Stimulated activated CD8-positive, alpha-beta memory T cell treated with anti-CD3 and anti-CD28 coated beads, Interleukin-12 subunit alpha, Interleukin-12 subunit beta, amount 100 ng/mL, for 4 hours (primary cell): ENCODE data around the gene RAD51B.
"Not testable (repeated sequence)": the region's sequence is repeated elsewhere in the genome, so short reads cannot be mapped to it uniquely, and the experiment has no call there.

ENCODE experiments used
- DNase-seq: peaks from one replicate; pipeline ENCODE4 v3.0.0-alpha.2; 2020; ENCODE audit warnings: low read depth

Gene RAD51B

GRCh38 chr14:67949771-67950170, 130.2 kb downstream of the RAD51B start:
- no peak for DNase-seq

GRCh38 chr14:67950386-67950785, 130.8 kb downstream of the RAD51B start:
- no peak for DNase-seq

GRCh38 chr14:67951529-67952135, 132.1 kb downstream of the RAD51B start:
- no peak for DNase-seq

- DNase-seq: no peak
Measured at GRCh38 chr14:67952381-67952780, 132.8 kb downstream of the RAD51B start.

- DNase-seq: no peak
Measured at GRCh38 chr14:67952786-67953185, 133.2 kb downstream of the RAD51B start.

GRCh38 chr14:67955261-67955660, 135.7 kb downstream of the RAD51B start:
- no peak for DNase-seq

GRCh38 chr14:67957946-67958345, 138.4 kb downstream of the RAD51B start:
- no peak for DNase-seq

GRCh38 chr14:67961676-67962075, 142.1 kb downstream of the RAD51B start:
- no peak for DNase-seq

- no peak for DNase-seq
Measured at GRCh38 chr14:67962215-67962644, 142.7 kb downstream of the RAD51B start.

- no peak for DNase-seq
Measured at GRCh38 chr14:67963545-67963944, 144.0 kb downstream of the RAD51B start.

GRCh38 chr14:67963960-67964812, 144.6 kb downstream of the RAD51B start:
- DNase-seq: no peak

GRCh38 chr14:67965696-67966095, 146.1 kb downstream of the RAD51B start:
- no peak for DNase-seq

- no peak for DNase-seq
Measured at GRCh38 chr14:67967206-67967605, 147.6 kb downstream of the RAD51B start.

GRCh38 chr14:67967970-67968369, 148.4 kb downstream of the RAD51B start:
- not testable (repeated sequence) for DNase-seq

- DNase-seq: no peak
Measured at GRCh38 chr14:67970923-67971322, 151.3 kb downstream of the RAD51B start.

GRCh38 chr14:67971627-67972625, 152.3 kb downstream of the RAD51B start:
- DNase-seq: no peak

- DNase-seq: no peak
Measured at GRCh38 chr14:67973436-67973835, 153.9 kb downstream of the RAD51B start.

GRCh38 chr14:67975470-67975869, 155.9 kb downstream of the RAD51B start:
- DNase-seq: no peak

GRCh38 chr14:67977434-67978034, 158.0 kb downstream of the RAD51B start:
- DNase-seq: no peak

- no peak for DNase-seq
Measured at GRCh38 chr14:67978749-67979148, 159.2 kb downstream of the RAD51B start.

- DNase-seq: no peak
Measured at GRCh38 chr14:67982711-67983608, 163.4 kb downstream of the RAD51B start.
